Heart left ventricle (tissue), 16 donors: Measurements from ENCODE around the gene BMPER. TPM values are rescaled to one million over a fixed set of nuclear protein-coding genes. Genes with fewer than 3 reads are reported as not detected.
A peak's percentile ranks its signal among the peaks of the same experiment; 100 is the strongest.

Experiments used
- ATAC-seq, 4 donors: fragments of 200-7000 bp; cut with Tn5 transposase; one replicate each; pipeline ENCODE4 v1.9.1; 2020 to 2022; ENCODE audit warnings: moderate library complexity in 4 of 4, mild to moderate bottlenecking in 3 of 4, moderate number of reproducible peaks in 1 of 4
- DNase-seq, 5 donors: peaks; one replicate each; pipeline ENCODE4 v3.0.0-alpha.2; 2020
- H3K27ac ChIP-seq, 12 donors: fragments of 200-600 bp; sonication (generic) in 4 of 12; one replicate each; pipeline versions ENCODE4 v1.5.0 to v1.8.0; 2016 to 2022; ENCODE audit warnings: mild to moderate bottlenecking in 2 of 12
- H3K27me3 ChIP-seq, 9 donors: fragments of 200-600 bp; sonication (generic) in 2 of 9; one replicate each; pipeline versions ENCODE4 v1.5.1 to v1.8.0; 2016 to 2022; ENCODE audit warnings: mild to moderate bottlenecking in 3 of 9
- H3K36me3 ChIP-seq, 9 donors: fragments of 200-600 bp; sonication (generic) in 2 of 9; one replicate each; pipeline versions ENCODE4 v1.5.0 to v1.8.0; 2018 to 2022; ENCODE audit warnings: mild to moderate bottlenecking in 2 of 9
- H3K4me1 ChIP-seq, 12 donors: fragments of 200-600 bp; sonication (generic) in 4 of 12; one replicate each; pipeline versions ENCODE4 v1.5.0 to v1.8.0; 2016 to 2022; ENCODE audit warnings: mild to moderate bottlenecking in 3 of 12
- H3K4me3 ChIP-seq, 12 donors: fragments of 200-600 bp; sonication (generic) in 4 of 12; one replicate each; pipeline versions ENCODE4 v1.5.0 to v1.8.0; 2017 to 2022; ENCODE audit warnings: mild to moderate bottlenecking in 9 of 12, moderate library complexity in 4 of 12
- H3K9me3 ChIP-seq, 12 donors: fragments of 200-600 bp; sonication (generic) in 4 of 12; one replicate each; pipeline versions ENCODE4 v1.5.0 to v1.8.0; 2016 to 2022; ENCODE audit warnings: mild to moderate bottlenecking in 1 of 12
- CTCF ChIP-seq, 12 donors: fragments of 200-600 bp; sonication (generic) in 4 of 12; IDR thresholded peaks; one replicate each; pipeline versions ENCODE4 v1.5.0 to v1.8.0; 2018 to 2022; ENCODE audit warnings: antibody characterized with exemption in 12 of 12, mild to moderate bottlenecking in 5 of 12
- POLR2A ChIP-seq, 2 donors: fragments of 450-650 bp; IDR thresholded peaks; one replicate each; pipeline ENCODE4 v1.6.1; 2017; ENCODE audit warnings: antibody characterized with exemption in 2 of 2, mild to moderate bottlenecking in 2 of 2, moderate library complexity in 2 of 2
- WGBS, 4 donors: extraction: QIAGEN DNeasy Blood & Tissue Kit in 2 of 4; methylation state at CpG; one replicate each; pipeline versions ENCODE4 v1.1.5 to v1.1.7; 2013 to 2018; 5-methylcytosine and 5-hydroxymethylcytosine counted together
- intact Hi-C, 10 donors: fragments of 100-400 bp; cut with DNase I; formaldehyde crosslinking; loops; one replicate each; pipeline versions ENCODE4 v1.11.1 to v1.14.2; 2022
- polyA plus RNA-seq, 2 donors: library from polyadenylated mRNA; stranded (reverse); fragments of 200-250 nt; gene quantifications; one replicate each; pipeline ENCODE4 v1.2.3, GENCODE V29; 2013
- total RNA-seq, 9 donors: library from RNA; depleted of rRNA in 2 of 9; stranded (reverse); fragments of >200 nt in 2 of 9; fragmentation: NEBNext Ultra II Directional in 3 of 9; extraction: Animal tissue kit (Norgen Biotek cat#: 25700) in 3 of 9; gene quantifications; one replicate each; pipeline versions ENCODE4 v1.1.0 to v1.2.4, GENCODE V29; 2016 to 2023
- donor health status: ischemic (EF 13 %, LVEDD 7.1; RV severe dilation, severe dysfunction).
- donor health status: healthy with polysubstance abuse.
- donor health status: DM: no; HTN: yes; CAD: no.
- donor health status: DM: no; HTN: no; CAD: no.
- donor health status: ischemic (EF 25% LVEDD 6.9; RV normal size, moderate dysfunction).
- donor health status: ischemic (EF 25% LVEDD 5.7; RV mildly dilated, moderate dysfunction).
- donor health status: healthy.
- donor health status: DM: yes; HTN: yes; CAD: no.
- donor health status: ischemic (EF 35%, LVEDD 5.7; RV mildly dilated, moderate dysfunction).
- donor health status: nonischemic (EF 11% LVEDD 7.7; RV severe dilation, severe dysfunction).
- donor health status: DM: yes; HTN: yes; CAD: no.
- donor health status: PGD.
- donor health status: ischemic (EF 29% LVEDD 5.4; RV normal size, mild dysfunction).
- donor health status: nonischemic (EF 23%, LVEDD 6.1; RV moderate dilation, normal function).

BMPER gene
- total and polyA plus RNA-seq, 11 donors: 0.05 to 4.2 (median 0.85) TPM

GRCh38 chr7:33981226-33981625 is 75.9 kb downstream of the BMPER start:
- H3K4me1 ChIP-seq: no peaks in the 10 kb centered on the region
- 78 to 87% (median 81%) methylated on average over 3 of the region's 3 CpGs for WGBS, 4 donors
- no peak overlapping the region for H3K4me3 ChIP-seq
- TF ChIP-seq CTCF (IDR thresholded peaks at IDR 0.05): no peak
- TF ChIP-seq POLR2A (IDR thresholded peaks at IDR 0.05): no peak
- no peaks in the 10 kb centered on the region for H3K36me3 ChIP-seq
- DNase-seq (no peak), ATAC-seq (no peak)
- no peak overlapping the region for H3K27ac ChIP-seq
- no peaks in the 10 kb centered on the region for H3K9me3 ChIP-seq
- intact Hi-C loops: no loop called here
- H3K27me3 ChIP-seq: no peaks in the 10 kb centered on the region

GRCh38 chr7:33981671-33982424 is 76.5 kb downstream of the BMPER start:
- ATAC-seq (no peak), DNase-seq (no peak)
- H3K9me3 ChIP-seq: no peaks in the 10 kb centered on the region
- H3K4me3 ChIP-seq: no peak overlapping the region
- WGBS, 4 donors: 67 to 81% (median 76%) methylated on average over 5 of the region's 5 CpGs
- H3K27me3 ChIP-seq: no peaks in the 10 kb centered on the region
- no peak for TF ChIP-seq CTCF (IDR thresholded peaks at IDR 0.05)
- TF ChIP-seq POLR2A (IDR thresholded peaks at IDR 0.05): no peak
- no peaks in the 10 kb centered on the region for H3K4me1 ChIP-seq
- H3K27ac ChIP-seq: no peak overlapping the region
- no peaks in the 10 kb centered on the region for H3K36me3 ChIP-seq
- intact Hi-C loops: no loop called here

GRCh38 chr7:33982425-33982786 is 77.1 kb downstream of the BMPER start:
- DNase-seq (no peak), ATAC-seq (no peak)
- Histone ChIP-seq H3K27me3 (no peaks in the 10 kb centered on the region), H3K4me3 (no peak overlapping the region), H3K36me3 (no peaks in the 10 kb centered on the region), H3K27ac (no peak overlapping the region), H3K4me1 (no peaks in the 10 kb centered on the region), H3K9me3 (no peaks in the 10 kb centered on the region)
- intact Hi-C loops: no loop called here
- 48 to 70% (median 65%) methylated on average over 2 of the region's 2 CpGs for WGBS, 4 donors
- TF ChIP-seq CTCF (IDR thresholded peaks at IDR 0.05) (peak in 2 of 12 donors; percentile 20 to 23), POLR2A (IDR thresholded peaks at IDR 0.05) (no peak)

- Histone ChIP-seq H3K9me3 (no peaks in the 10 kb centered on the region), H3K4me1 (no peaks in the 10 kb centered on the region), H3K27ac (no peak overlapping the region), H3K4me3 (no peak overlapping the region), H3K36me3 (no peaks in the 10 kb centered on the region), H3K27me3 (no peaks in the 10 kb centered on the region)
- DNase-seq: no peak
- WGBS, 4 donors: 79 to 89% (median 85%) methylated on average over 2 of the region's 2 CpGs
- intact Hi-C loops: no loop called here
- ATAC-seq: no peak
- TF ChIP-seq POLR2A (IDR thresholded peaks at IDR 0.05) (no peak), CTCF (IDR thresholded peaks at IDR 0.05) (no peak)
Measured at GRCh38 chr7:33986451-33986850, 81.1 kb downstream of the BMPER start.
